Smooth muscle cell of the brain vasculature (primary cell): ENCODE measurements around the gene ELOVL2.

Experiments used
- DNase-seq: peaks from one replicate; pipeline ENCODE4 v3.0.0-alpha.2; 2012; ENCODE audit warnings: low read depth, low spot score

ELOVL2 gene

GRCh38 chr6:11058406-11058805 lies 14.3 kb upstream of the ELOVL2 start:
- no peak for DNase-seq

- DNase-seq: no peak
Measured at GRCh38 chr6:11056871-11057270, 12.8 kb upstream of the ELOVL2 start.

- DNase-seq: no peak
Measured at GRCh38 chr6:11055127-11055627, 11.1 kb upstream of the ELOVL2 start.

- no peak for DNase-seq
Measured at GRCh38 chr6:11054722-11055121, 10.6 kb upstream of the ELOVL2 start.

GRCh38 chr6:11053307-11053706 lies 9.2 kb upstream of the ELOVL2 start:
- no peak for DNase-seq

- DNase-seq: no peak
Measured at GRCh38 chr6:11050731-11051130, 6.6 kb upstream of the ELOVL2 start.

- no peak for DNase-seq
Measured at GRCh38 chr6:11044712-11045167, 635 bp upstream of the ELOVL2 start.

GRCh38 chr6:11043378-11043960 lies 636 bp downstream of the ELOVL2 start:
- DNase-seq: no peak

GRCh38 chr6:11042750-11043377 lies 1.2 kb downstream of the ELOVL2 start:
- DNase-seq: no peak

- no peak for DNase-seq
Measured at GRCh38 chr6:11042025-11042749, 1.9 kb downstream of the ELOVL2 start.

- DNase-seq: no peak
Measured at GRCh38 chr6:11040134-11040533, 4.0 kb downstream of the ELOVL2 start.

GRCh38 chr6:11039040-11039439 lies 5.1 kb downstream of the ELOVL2 start:
- DNase-seq: no peak

GRCh38 chr6:11036977-11037430 lies 7.1 kb downstream of the ELOVL2 start:
- DNase-seq: no peak

GRCh38 chr6:11036351-11036740 lies 7.8 kb downstream of the ELOVL2 start:
- no peak for DNase-seq

- no peak for DNase-seq
Measured at GRCh38 chr6:11035616-11036350, 8.3 kb downstream of the ELOVL2 start.

- DNase-seq: no peak
Measured at GRCh38 chr6:11033825-11034224, 10.3 kb downstream of the ELOVL2 start.

GRCh38 chr6:11030904-11031303 lies 13.2 kb downstream of the ELOVL2 start:
- DNase-seq: no peak

- no peak for DNase-seq
Measured at GRCh38 chr6:11028959-11029358, 15.1 kb downstream of the ELOVL2 start.

GRCh38 chr6:11027565-11028110 lies 16.5 kb downstream of the ELOVL2 start:
- DNase-seq: no peak

GRCh38 chr6:11025921-11026635 lies 18.0 kb downstream of the ELOVL2 start:
- DNase-seq: no peak

- DNase-seq: no peak
Measured at GRCh38 chr6:11025130-11025529, 19.0 kb downstream of the ELOVL2 start.
